Liver (tissue), 3 donors: ENCODE data around the gene VPS25.

Experiments used
- ATF3 ChIP-seq: IDR thresholded peaks from 2 replicates; pipeline ENCODE4 v1.6.1; 2016; ENCODE audit warnings: antibody characterized with exemption
- EGR1 ChIP-seq, 2 donors: IDR thresholded peaks; 2 replicates each; pipeline ENCODE4 v1.6.1; 2016 to 2018; ENCODE audit warnings: antibody characterized with exemption in 2 of 2, low read depth in 2 of 2
- GABPA ChIP-seq, 2 donors: IDR thresholded peaks in 1 of 2; conservative IDR thresholded peaks in 1 of 2; 2 replicates each; pipeline ENCODE4 v1.6.1; 2016; ENCODE audit warnings: antibody characterized with exemption in 2 of 2, mild to moderate bottlenecking in 1 of 2, moderate library complexity in 1 of 2
- JUND ChIP-seq, 2 donors: IDR thresholded peaks; 2 replicates each; pipeline ENCODE4 v1.6.1; 2016; ENCODE audit warnings: antibody characterized with exemption in 2 of 2
- MAX ChIP-seq: IDR thresholded peaks from 2 replicates; pipeline ENCODE4 v1.6.1; 2016; ENCODE audit warnings: antibody characterized with exemption
- RAD21 ChIP-seq, 2 donors: IDR thresholded peaks; 2 replicates each; pipeline ENCODE4 v1.6.1; 2016; ENCODE audit warnings: antibody characterized with exemption in 2 of 2, mild to moderate bottlenecking in 2 of 2
- REST ChIP-seq: IDR thresholded peaks from 2 replicates; pipeline ENCODE4 v1.6.1; 2016; ENCODE audit warnings: antibody characterized with exemption, mild to moderate bottlenecking
- RXRA ChIP-seq, 2 donors: IDR thresholded peaks; 2 replicates each; pipeline ENCODE4 v1.6.1; 2017 to 2018; ENCODE audit warnings: antibody characterized with exemption in 2 of 2, mild to moderate bottlenecking in 1 of 2
- SP1 ChIP-seq: IDR thresholded peaks from 2 replicates; pipeline ENCODE4 v1.6.1; 2018; ENCODE audit warnings: antibody characterized with exemption, mild to moderate bottlenecking
- TAF1 ChIP-seq: conservative IDR thresholded peaks from 2 replicates; pipeline ENCODE4 v1.6.1; 2016; ENCODE audit warnings: antibody characterized with exemption, mild to moderate bottlenecking
- YY1 ChIP-seq: IDR thresholded peaks from 2 replicates; pipeline ENCODE4 v1.6.1; 2016; ENCODE audit warnings: antibody characterized with exemption, mild to moderate bottlenecking
- TF ChIP-seq, protein P1 (sequence below): fragments of 150-350 bp; IDR thresholded peaks from 2 replicates; pipeline ENCODE4 v1.5.1; 2017; ENCODE audit warnings: improper control_type of control experiment, low read depth, low read length; ENCODE audit not compliant: missing input control
- TF ChIP-seq, protein P2 (sequence below): IDR thresholded peaks from 2 replicates; pipeline ENCODE4 v1.6.1; 2016; ENCODE audit warnings: antibody characterized with exemption
- donor health status: healthy.
- donor health status: healthy.

DNA sequence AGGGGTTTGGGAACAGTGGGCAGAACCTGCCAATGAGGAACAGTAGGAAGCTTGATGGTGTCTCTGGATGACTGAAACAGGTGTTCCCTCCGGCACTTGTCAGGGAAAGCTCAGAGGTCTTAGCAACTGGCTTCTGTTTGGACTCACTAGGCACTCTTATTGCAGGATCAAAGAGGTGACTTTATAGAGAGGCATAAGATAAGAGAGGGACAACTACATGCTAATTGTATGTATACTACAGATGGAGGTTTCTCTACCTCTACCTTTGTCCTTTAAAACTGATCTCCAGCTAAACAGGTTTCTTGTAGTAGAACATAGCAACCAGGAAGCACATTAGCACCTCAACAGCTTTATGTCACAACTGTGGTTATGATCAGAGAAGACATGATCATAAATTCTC is 33.0 kb downstream of the VPS25 start:
- TF ChIP-seq, protein P1, sequence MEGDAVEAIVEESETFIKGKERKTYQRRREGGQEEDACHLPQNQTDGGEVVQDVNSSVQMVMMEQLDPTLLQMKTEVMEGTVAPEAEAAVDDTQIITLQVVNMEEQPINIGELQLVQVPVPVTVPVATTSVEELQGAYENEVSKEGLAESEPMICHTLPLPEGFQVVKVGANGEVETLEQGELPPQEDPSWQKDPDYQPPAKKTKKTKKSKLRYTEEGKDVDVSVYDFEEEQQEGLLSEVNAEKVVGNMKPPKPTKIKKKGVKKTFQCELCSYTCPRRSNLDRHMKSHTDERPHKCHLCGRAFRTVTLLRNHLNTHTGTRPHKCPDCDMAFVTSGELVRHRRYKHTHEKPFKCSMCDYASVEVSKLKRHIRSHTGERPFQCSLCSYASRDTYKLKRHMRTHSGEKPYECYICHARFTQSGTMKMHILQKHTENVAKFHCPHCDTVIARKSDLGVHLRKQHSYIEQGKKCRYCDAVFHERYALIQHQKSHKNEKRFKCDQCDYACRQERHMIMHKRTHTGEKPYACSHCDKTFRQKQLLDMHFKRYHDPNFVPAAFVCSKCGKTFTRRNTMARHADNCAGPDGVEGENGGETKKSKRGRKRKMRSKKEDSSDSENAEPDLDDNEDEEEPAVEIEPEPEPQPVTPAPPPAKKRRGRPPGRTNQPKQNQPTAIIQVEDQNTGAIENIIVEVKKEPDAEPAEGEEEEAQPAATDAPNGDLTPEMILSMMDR = no peak
- TF ChIP-seq JUND (IDR thresholded peaks at IDR 0.05) = no peak
- no peak for TF ChIP-seq MAX
- TF ChIP-seq ATF3 = no peak
- TF ChIP-seq REST = no peak
- TF ChIP-seq SP1 = no peak
- no peak for TF ChIP-seq RAD21 (IDR thresholded peaks at IDR 0.05)
- TF ChIP-seq YY1 = no peak
- TF ChIP-seq GABPA (IDR thresholded peaks at IDR 0.05 in 1 of 2, conservative IDR thresholded peaks at IDR 0.05 in 1 of 2) = no peak
- TF ChIP-seq, protein P2, sequence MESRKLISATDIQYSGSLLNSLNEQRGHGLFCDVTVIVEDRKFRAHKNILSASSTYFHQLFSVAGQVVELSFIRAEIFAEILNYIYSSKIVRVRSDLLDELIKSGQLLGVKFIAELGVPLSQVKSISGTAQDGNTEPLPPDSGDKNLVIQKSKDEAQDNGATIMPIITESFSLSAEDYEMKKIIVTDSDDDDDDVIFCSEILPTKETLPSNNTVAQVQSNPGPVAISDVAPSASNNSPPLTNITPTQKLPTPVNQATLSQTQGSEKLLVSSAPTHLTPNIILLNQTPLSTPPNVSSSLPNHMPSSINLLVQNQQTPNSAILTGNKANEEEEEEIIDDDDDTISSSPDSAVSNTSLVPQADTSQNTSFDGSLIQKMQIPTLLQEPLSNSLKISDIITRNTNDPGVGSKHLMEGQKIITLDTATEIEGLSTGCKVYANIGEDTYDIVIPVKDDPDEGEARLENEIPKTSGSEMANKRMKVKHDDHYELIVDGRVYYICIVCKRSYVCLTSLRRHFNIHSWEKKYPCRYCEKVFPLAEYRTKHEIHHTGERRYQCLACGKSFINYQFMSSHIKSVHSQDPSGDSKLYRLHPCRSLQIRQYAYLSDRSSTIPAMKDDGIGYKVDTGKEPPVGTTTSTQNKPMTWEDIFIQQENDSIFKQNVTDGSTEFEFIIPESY = no peak
- no peak for TF ChIP-seq EGR1 (IDR thresholded peaks at IDR 0.05; ENCODE audit: low read depth in 2 of 2)
- no peak for TF ChIP-seq TAF1
- TF ChIP-seq RXRA (IDR thresholded peaks at IDR 0.05) = no peak
